GM13977 (cell line): Measurements from ENCODE around the gene ITM2C.

ENCODE experiments used
- DNase-seq: peaks from one replicate; pipeline ENCODE4 v3.0.0; 2012; ENCODE audit warnings: low spot score
- in situ Hi-C: fragments of 300-500 bp; cut with MboI; formaldehyde crosslinking; loops from one replicate; pipeline ENCODE4 v1.12.0; 2022; ENCODE audit warnings: low sequenced_read_pairs, low pct_unique_long_range_greater_than_20kb, mixed read lengths, inconsistent platforms; ENCODE audit not compliant: unreplicated experiment
- TF ChIP-seq, protein P1 (sequence below): IDR thresholded peaks from 2 replicates; pipeline ENCODE4 v1.5.1; 2012; ENCODE audit warnings: mild to moderate bottlenecking, control low read depth; ENCODE audit not compliant: insufficient read depth; ENCODE audit errors: extremely low read depth, missing control alignments

ITM2C gene

DNA sequence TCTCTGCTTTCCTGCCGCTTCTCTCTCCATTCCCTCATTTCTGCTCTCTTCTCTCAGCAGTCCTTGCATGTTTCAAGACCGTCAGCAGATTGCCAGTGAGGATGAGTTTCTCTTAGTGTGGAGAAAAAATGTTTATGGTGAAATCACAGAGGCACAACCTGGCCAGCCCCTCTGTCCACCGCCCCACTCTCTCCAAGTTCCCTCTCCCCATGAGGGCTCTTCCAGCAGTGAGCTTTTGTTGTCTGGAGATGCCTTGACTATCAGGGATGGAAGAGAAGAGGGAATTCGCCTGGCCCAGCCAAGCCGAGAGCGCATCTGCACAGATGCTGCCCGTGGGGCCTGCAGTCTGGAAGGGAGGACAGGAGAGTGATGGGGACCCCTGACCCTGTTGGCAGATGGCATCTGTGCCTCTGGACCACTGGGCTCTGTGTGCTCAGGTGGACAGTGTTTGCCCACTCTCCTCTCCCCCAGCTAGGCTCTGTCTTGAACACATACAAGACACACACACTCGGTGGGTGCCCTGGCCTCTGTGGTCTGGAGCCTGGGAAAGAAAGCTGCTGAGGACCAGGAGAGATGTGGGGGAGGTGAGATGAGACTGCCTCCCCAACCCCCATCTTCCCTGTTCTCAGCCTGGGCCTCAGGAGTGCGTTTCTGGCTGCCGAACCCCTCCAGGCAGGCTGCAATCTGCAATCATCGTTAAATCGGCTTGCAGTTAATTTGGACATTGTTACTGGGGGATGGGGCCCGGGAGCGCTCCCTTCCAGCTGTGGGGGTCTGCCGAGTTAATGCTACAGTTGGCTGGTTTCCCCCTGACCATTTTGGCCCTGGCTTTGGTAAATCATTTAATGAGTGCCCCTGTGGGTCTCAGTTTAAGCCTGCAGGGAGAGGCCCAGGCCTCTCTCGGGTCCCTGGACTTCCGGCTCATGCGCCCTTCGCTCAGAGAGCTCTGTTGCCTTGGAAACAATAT is 4.5 kb downstream of the ITM2C start:
- in situ Hi-C loops: no loop called here
- DNase-seq: no peak
- TF ChIP-seq, protein P1, sequence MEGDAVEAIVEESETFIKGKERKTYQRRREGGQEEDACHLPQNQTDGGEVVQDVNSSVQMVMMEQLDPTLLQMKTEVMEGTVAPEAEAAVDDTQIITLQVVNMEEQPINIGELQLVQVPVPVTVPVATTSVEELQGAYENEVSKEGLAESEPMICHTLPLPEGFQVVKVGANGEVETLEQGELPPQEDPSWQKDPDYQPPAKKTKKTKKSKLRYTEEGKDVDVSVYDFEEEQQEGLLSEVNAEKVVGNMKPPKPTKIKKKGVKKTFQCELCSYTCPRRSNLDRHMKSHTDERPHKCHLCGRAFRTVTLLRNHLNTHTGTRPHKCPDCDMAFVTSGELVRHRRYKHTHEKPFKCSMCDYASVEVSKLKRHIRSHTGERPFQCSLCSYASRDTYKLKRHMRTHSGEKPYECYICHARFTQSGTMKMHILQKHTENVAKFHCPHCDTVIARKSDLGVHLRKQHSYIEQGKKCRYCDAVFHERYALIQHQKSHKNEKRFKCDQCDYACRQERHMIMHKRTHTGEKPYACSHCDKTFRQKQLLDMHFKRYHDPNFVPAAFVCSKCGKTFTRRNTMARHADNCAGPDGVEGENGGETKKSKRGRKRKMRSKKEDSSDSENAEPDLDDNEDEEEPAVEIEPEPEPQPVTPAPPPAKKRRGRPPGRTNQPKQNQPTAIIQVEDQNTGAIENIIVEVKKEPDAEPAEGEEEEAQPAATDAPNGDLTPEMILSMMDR: no peak

DNA sequence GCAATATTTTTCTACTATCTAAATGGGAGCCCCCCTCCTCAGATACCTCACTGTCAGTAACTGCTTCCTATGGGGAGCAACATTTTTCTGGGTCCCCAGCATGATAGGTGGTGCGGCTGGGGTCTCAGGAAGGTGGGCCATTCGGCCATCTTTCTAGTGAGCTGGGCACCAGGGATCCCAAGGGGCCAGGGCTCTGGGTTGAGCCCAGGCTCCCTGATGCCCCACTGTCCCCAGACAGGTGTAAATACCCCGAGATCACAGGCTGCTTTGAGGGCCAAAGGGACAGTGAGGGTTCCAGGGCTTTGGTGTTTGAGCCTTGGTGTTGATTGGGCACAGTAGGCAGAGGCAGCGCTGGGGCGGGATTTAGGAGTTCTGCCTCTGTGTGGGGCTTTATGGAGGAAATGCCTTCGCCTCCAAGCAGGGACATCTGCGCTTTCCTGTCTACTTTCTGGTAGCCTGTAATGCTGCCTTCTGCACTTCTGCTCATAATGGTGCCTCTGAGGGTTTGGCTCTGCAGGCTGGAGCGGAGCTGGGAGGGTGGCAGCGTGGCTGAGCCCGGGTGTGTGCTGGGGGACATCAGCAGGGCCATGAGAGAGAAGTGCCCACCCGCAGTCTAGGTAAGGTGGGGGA is 5.3 kb downstream of the ITM2C start:
- TF ChIP-seq, protein P1: no peak
- in situ Hi-C loops: no loop called here
- DNase-seq: no peak

DNA sequence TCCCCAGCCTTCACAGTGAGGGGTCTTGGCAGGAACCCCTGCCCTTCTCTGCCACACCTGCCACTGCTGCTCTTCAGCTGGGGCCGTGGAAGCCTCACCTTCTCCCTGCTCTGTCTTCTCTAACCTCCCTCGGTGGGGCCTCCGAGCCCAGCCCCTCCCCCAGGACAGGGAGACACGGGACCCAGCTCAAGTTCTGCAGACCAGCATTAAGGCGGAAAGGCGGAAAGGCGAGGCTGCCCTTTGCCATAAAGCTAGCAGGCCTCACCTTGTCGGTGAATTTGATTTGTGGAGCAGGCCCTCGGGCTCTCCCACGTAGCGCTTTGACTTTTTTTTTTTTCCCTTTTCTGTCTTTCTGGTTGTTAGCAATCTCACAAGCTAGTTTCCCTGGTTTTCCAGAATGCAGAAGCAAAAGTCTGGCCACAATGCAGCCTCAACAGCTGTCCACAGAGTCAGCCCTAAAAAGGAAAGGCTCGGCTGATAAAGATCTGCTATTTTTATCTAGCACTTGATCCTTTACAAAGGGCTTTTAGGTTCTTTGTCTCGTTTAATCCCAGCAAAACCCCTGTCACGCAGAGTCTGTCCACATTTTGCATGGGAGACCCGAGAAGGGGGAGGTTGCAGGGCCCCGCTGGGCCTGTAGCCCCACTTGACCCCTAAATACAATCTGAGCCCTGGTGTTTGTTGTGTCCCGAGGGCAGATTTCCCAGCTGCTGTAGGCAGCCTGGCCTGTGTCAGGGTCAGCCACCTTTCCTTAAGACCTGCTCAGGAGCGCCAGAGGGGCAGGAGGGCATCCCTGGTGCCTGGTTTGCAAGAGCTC is 6.0 kb downstream of the ITM2C start:
- in situ Hi-C loops: no loop called here
- TF ChIP-seq, protein P1: no peak

DNA sequence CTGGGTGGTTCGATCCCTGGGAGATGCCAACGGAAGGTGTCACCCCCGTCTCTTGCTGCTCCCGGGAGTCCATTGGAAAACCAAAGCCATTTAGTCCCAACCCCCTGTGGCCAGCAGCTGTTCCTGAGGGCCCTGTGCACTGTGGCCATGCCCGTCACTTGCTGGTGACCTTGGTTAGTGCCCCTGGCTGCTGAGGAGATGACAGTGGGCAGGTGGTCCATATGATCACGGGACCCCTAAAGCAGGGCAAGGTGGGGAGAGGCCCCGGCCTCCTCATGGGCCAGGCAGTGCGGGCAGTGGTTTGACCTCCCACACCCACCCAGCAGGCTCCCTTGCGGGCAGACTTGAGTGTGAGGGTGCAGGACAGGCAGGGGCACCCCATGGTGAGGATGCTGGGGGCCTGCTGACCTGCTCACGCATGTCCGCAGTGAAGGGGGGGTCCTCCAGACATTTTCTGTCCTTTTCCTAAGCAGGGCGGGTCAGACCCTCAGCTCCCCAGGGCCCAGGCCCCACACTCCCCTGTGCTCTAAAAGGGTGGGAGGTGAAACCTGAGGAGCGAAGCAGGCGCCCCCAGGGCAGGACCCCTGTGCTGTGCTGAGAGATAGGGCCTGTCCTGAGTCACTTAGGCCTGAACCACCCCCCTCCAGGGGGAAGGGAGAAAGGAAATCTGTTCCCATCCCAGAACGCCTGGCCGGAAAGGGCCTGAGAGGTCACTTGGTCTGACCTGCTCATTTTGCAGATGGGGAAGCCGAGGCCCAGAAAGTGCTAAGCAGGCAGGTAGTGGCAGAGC is 6.8 kb downstream of the ITM2C start:
- in situ Hi-C loops: no loop called here
- TF ChIP-seq, protein P1: no peak

More for the DNA sequence above, 6.0 kb downstream of the ITM2C start:
- no peak for DNase-seq

DNA sequence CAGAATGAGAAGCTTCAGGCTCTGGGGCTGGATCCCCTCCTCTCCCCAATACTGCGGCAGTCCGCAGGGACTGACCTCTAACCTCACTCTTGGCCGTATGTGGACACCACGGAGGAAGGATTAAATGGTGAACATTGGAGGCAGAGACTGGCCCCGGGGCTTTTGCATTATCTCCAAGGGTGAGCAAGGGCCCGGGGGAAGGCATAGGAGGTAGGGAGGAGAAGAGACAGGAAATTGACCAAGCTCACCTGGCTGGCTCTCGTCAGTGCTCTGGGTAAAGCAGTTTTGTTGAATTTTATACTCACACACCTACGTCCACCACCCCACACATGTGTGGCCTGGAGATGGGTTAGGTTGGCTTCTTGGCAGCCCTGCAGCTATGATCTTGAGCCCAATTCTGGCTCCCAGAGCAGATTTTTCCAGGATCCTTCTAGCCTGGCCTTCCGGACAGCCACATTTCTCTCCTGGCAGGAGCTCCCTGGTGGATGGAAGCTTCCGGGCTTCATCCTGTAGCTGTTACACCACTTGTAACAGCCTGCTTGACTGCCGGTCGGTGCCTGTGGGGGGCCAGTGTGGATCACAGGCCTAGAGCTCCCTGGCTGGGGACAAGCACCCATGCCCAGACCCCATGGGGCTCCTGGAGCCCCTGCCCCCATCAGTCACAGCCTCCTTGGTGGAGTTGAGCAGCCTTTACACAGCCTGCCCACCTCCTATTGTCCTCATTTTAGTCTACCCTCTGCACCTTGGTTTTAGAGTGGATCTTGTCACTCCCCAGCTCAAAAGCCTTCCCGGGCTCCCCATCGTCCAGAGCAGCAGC is 7.6 kb downstream of the ITM2C start:
- in situ Hi-C loops: no loop called here
- DNase-seq: no peak
- TF ChIP-seq, protein P1: no peak

More for the DNA sequence above, 6.8 kb downstream of the ITM2C start:
- DNase-seq: no peak
